ENCODE results near the gene BMP6. TPM values are rescaled to one million over a fixed set of nuclear protein-coding genes. Genes with fewer than 3 reads are reported as not detected.

The BMP6 gene
- total RNA-seq, 1 experiment from 2014 or later: 1.6 TPM

- DNase-seq (ENCODE audit: low read depth, low spot score) (no peak), ATAC-seq (peak; percentile 73)
- ChIA-PET POLR2A (no interaction called here), CTCF (interaction anchor here (0.6 kb wide), 1 partner anchor 97 kb away, joined by 3 read pairs; no protein-coding TSS in a partner anchor), RAD21 (ENCODE audit: low non-redundant PET in 1 of 2, low total read pairs in 2 of 2, uncharacterized antibody in 2 of 2, unreplicated experiment in 2 of 2) (no interaction called here)
- Histone ChIP-seq H3K9me2 (ENCODE audit: insufficient read depth) (no peaks in the 10 kb centered on the region), H3K4me2 (ENCODE audit: low read length) (peak overlapping the region; percentile 91), H3K9ac (ENCODE audit: low read length) (peak overlapping the region; percentile 92), H3K79me2 (ENCODE audit: insufficient read depth, low read length) (peaks cover 54% of the 10 kb centered on the region), H3K36me3 (ENCODE audit: control insufficient read depth in 1 of 2, insufficient read depth in 2 of 2, low read length in 2 of 2) (peaks cover 0 to 10% of the 10 kb centered on the region in 2 experiments; a peak in 1 of 4 replicates), H3K27me3 (ENCODE audit: insufficient read depth, low read length) (peaks cover 20% of the 10 kb centered on the region; the same call in 1 of the 2 replicates), H3K4me3 (replicated peaks in 1 of 2; ENCODE audit: low read depth in 1 of 2, low read length in 2 of 2) (peak overlapping the region; percentile 79 to 94), H3K9me3 (ENCODE audit: control insufficient read depth in 1 of 2, insufficient read depth in 1 of 2, low read depth in 1 of 2, low read length in 2 of 2) (no peaks in the 10 kb centered on the region), H4K20me1 (ENCODE audit: insufficient read depth) (peaks cover 6% of the 10 kb centered on the region; the same call in 1 of the 2 replicates), H3K27ac (ENCODE audit: low read depth, low read length) (peak overlapping the region; percentile 87), H2AFZ (ENCODE audit: low read depth, low read length, poor library complexity, severe bottlenecking) (no peak overlapping the region), H3K4me1 (ENCODE audit: control insufficient read depth in 1 of 2, insufficient read depth in 2 of 2, low read length in 2 of 2) (peaks cover 5 to 24% of the 10 kb centered on the region in 2 experiments)
- TF ChIP-seq EZH2 (IDR thresholded peaks at IDR 0.05) (no peak), MAX (IDR thresholded peaks at IDR 0.05) (peak; percentile 94), EGR1 (IDR thresholded peaks at IDR 0.05; ENCODE audit: low read depth) (no peak), CTCF (IDR thresholded peaks at IDR 0.05 in 2 of 3, conservative IDR thresholded peaks at IDR 0.05 in 1 of 3; ENCODE audit: borderline replicate concordance in 1 of 3, insufficient read depth in 1 of 3, low read depth in 2 of 3, low read length in 2 of 3) (no peak), FOSL1 (IDR thresholded peaks at IDR 0.05; ENCODE audit: low read depth) (no peak), POLR2AphosphoS5 (IDR thresholded peaks at IDR 0.05; ENCODE audit: low read depth, low read length) (peak; percentile 45; the same call in 1 of the 2 replicates), SRF (IDR thresholded peaks at IDR 0.05; ENCODE audit: low read depth) (no peak), ZFX (IDR thresholded peaks at IDR 0.05) (peak; percentile 83), CBX3 (IDR thresholded peaks at IDR 0.05; ENCODE audit: low read depth) (no peak), EZH2phosphoT487 (IDR thresholded peaks at IDR 0.05; ENCODE audit: borderline replicate concordance) (no peak), SP1 (IDR thresholded peaks at IDR 0.05; ENCODE audit: low read depth) (no peak), SIN3A (IDR thresholded peaks at IDR 0.05; ENCODE audit: low read depth) (peak; percentile 60; the same call in 1 of the 2 replicates)
- no TSS peak for BruUV-seq (replicated peaks)
- intact Hi-C loops (cut with micrococcal nuclease): loop anchor here (10.0 kb wide), 1 partner anchor 185 kb away; the partner anchor contains the start of gene BMP6
These were observed 183.7 kb downstream of the BMP6 start for GRCh38 chr6:7909323-7910276.

Data from HCT116 (cell line).